Adrenal gland (tissue), 5 donors: ENCODE data around the gene TXNRD2.

Experiments
- POLR2A ChIP-seq, 2 donors: fragments of 450-650 bp; IDR thresholded peaks; one replicate each; pipeline ENCODE4 v1.6.1; 2017; ENCODE audit warnings: antibody characterized with exemption in 2 of 2, mild to moderate bottlenecking in 2 of 2, moderate library complexity in 1 of 2
- TF ChIP-seq, protein P1 (sequence below), 6 experiments: fragments of 450-650 bp in 4 of 6; fragments of 200-600 bp in 2 of 6; sonication (generic) in 1 of 6; IDR thresholded peaks; 1 replicate in 5 of 6; 2 replicates in 1 of 6; pipeline versions ENCODE4 v1.5.1 to v1.8.0; 2016 to 2021; ENCODE audit warnings: antibody characterized with exemption in 6 of 6, mild to moderate bottlenecking in 2 of 6, moderate library complexity in 1 of 6
- donor health status: DM: no; HTN: no; CAD: no.

DNA sequence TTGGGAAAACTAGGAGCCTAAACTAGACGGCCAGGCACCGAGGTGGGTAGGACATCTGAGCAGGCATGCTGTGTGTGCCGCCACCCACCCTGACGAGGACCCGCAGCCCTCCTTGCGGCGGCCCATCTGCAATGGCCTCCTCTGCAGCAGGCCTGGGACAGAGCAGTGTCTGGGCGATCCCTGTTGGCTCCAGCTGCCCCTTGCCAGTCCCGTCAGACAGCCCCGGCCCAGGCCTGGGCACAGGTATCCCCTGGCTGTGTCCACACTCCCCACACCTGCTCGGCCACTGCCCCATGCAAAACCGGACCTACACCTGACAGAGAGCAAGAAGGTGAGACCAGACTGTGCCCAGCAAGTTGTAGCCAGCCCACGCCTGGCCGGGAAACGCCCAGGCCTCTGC, 48.3 kb downstream of the TXNRD2 start:
- no peak for TF ChIP-seq POLR2A (IDR thresholded peaks at IDR 0.05)
- TF ChIP-seq, protein P1, sequence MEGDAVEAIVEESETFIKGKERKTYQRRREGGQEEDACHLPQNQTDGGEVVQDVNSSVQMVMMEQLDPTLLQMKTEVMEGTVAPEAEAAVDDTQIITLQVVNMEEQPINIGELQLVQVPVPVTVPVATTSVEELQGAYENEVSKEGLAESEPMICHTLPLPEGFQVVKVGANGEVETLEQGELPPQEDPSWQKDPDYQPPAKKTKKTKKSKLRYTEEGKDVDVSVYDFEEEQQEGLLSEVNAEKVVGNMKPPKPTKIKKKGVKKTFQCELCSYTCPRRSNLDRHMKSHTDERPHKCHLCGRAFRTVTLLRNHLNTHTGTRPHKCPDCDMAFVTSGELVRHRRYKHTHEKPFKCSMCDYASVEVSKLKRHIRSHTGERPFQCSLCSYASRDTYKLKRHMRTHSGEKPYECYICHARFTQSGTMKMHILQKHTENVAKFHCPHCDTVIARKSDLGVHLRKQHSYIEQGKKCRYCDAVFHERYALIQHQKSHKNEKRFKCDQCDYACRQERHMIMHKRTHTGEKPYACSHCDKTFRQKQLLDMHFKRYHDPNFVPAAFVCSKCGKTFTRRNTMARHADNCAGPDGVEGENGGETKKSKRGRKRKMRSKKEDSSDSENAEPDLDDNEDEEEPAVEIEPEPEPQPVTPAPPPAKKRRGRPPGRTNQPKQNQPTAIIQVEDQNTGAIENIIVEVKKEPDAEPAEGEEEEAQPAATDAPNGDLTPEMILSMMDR (IDR thresholded peaks at IDR 0.05), result no peak
